ENCODE results near the gene ARHGAP36.

The ARHGAP36 gene

GRCh38 chrX:131139072-131139471 is 80.9 kb downstream of the ARHGAP36 start:
- H4K20me1 ChIP-seq (ENCODE audit: insufficient read depth, low read length) = no peaks in the 10 kb centered on the region
- H3K4me2 ChIP-seq (ENCODE audit: insufficient read depth, low read length) = no peak overlapping the region
- H3K9ac ChIP-seq (ENCODE audit: low read depth, low read length) = no peak overlapping the region
- H3K27ac ChIP-seq (ENCODE audit: low read length) = no peak overlapping the region
- no peaks in the 10 kb centered on the region for H3K4me1 ChIP-seq (ENCODE audit: insufficient read depth, low read length)
- H2AFZ ChIP-seq (ENCODE audit: low read depth, low read length) = no peak overlapping the region
- H3K4me3 ChIP-seq (ENCODE audit: low read depth in 1 of 2, low read length in 2 of 2) = no peak overlapping the region
- H3K27me3 ChIP-seq (ENCODE audit: insufficient read depth, low read length, poor library complexity) = no peaks in the 10 kb centered on the region
- no peaks in the 10 kb centered on the region for H3K36me3 ChIP-seq (ENCODE audit: insufficient read depth, low read length)
- H3K9me3 ChIP-seq (ENCODE audit: insufficient read depth, low read length, severe bottlenecking) = no peaks in the 10 kb centered on the region
- no peaks in the 10 kb centered on the region for H3K79me2 ChIP-seq (ENCODE audit: insufficient read depth, low read length)
- no peak for ATAC-seq (ENCODE audit: insufficient read depth, low read depth)
- DNase-seq = no peak
- no peak for TF ChIP-seq CTCF (IDR thresholded peaks at IDR 0.05; ENCODE audit: borderline replicate concordance, extremely low read depth, low read length, poor library complexity, severe bottlenecking)
- TF ChIP-seq EZH2 (IDR thresholded peaks at IDR 0.05; ENCODE audit: borderline replicate concordance, low read depth, low read length, severe bottlenecking) = no peak

All from DND-41 (cell line).